Esophagus muscularis mucosa (tissue), 4 donors: ENCODE results near the gene KRT23. TPM values are rescaled to one million over a fixed set of nuclear protein-coding genes. Genes with fewer than 3 reads are reported as not detected.

Experiments used
- DNase-seq: peaks from one replicate; pipeline ENCODE4 v3.0.0-alpha.2; 2017; ENCODE audit errors: extremely low spot score
- H3K27ac ChIP-seq, 4 donors: fragments of 200-600 bp; sonication (generic); replicated peaks in 1 of 4; 1 replicate in 3 of 4; 2 replicates in 1 of 4; pipeline ENCODE4 v1.5.1; 2016 to 2019; ENCODE audit warnings: mild to moderate bottlenecking in 1 of 4
- H3K27me3 ChIP-seq, 4 donors: fragments of 200-600 bp; sonication (generic); one replicate each; pipeline versions ENCODE4 v1.5.1 to v1.6.0; 2016 to 2019
- H3K36me3 ChIP-seq, 4 donors: fragments of 200-600 bp; sonication (generic); one replicate each; pipeline ENCODE4 v1.5.1; 2016 to 2019
- H3K4me1 ChIP-seq, 4 donors: fragments of 200-600 bp; sonication (generic); one replicate each; pipeline ENCODE4 v1.5.1; 2016 to 2019
- H3K4me3 ChIP-seq, 4 donors: fragments of 200-600 bp; sonication (generic); 1 replicate in 2 of 4; 2 replicates in 2 of 4; pipeline ENCODE4 v1.5.1; 2016 to 2019; ENCODE audit warnings: mild to moderate bottlenecking in 4 of 4, moderate library complexity in 1 of 4
- H3K9me3 ChIP-seq, 4 donors: fragments of 200-600 bp; sonication (generic); 1 replicate in 3 of 4; 2 replicates in 1 of 4; pipeline ENCODE4 v1.5.1; 2016 to 2019
- CTCF ChIP-seq, 3 experiments: fragments of 200-600 bp in 2 of 3; fragments of 450-650 bp in 1 of 3; sonication (generic) in 2 of 3; IDR thresholded peaks; one replicate each; pipeline ENCODE4 v1.5.1; 2017 to 2019; ENCODE audit warnings: antibody characterized with exemption in 3 of 3, mild to moderate bottlenecking in 2 of 3, moderate library complexity in 1 of 3
- EP300 ChIP-seq: sonication (generic); formaldehyde crosslinking; IDR thresholded peaks from one replicate; pipeline ENCODE4 v1.6.1; 2017; ENCODE audit warnings: antibody characterized with exemption
- POLR2A ChIP-seq: fragments of 450-650 bp; IDR thresholded peaks from one replicate; pipeline ENCODE4 v1.6.1; 2017; ENCODE audit warnings: antibody characterized with exemption, moderate library complexity, mild to moderate bottlenecking, low read depth
- POLR2AphosphoS5 ChIP-seq, 2 donors: sonication (generic); formaldehyde crosslinking; IDR thresholded peaks; one replicate each; pipeline ENCODE4 v1.6.1; 2017; ENCODE audit warnings: antibody characterized with exemption in 2 of 2
- WGBS: methylation state at CpG from one replicate; pipeline ENCODE4 v1.1.5; 2018; 5-methylcytosine and 5-hydroxymethylcytosine counted together
- intact Hi-C: fragments of 100-400 bp; cut with DNase I; formaldehyde crosslinking; loops from one replicate; pipeline ENCODE4 v1.15.1; 2023
- total RNA-seq, 4 donors: library from RNA; depleted of rRNA; stranded (reverse); fragments of >200 nt; gene quantifications; one replicate each; pipeline versions ENCODE4 v1.1.0 to v1.2.1, GENCODE V29; 2016

The KRT23 gene
- total RNA-seq, 4 donors from 2014 or later: 0.50 TPM; not detected in 3

DNA sequence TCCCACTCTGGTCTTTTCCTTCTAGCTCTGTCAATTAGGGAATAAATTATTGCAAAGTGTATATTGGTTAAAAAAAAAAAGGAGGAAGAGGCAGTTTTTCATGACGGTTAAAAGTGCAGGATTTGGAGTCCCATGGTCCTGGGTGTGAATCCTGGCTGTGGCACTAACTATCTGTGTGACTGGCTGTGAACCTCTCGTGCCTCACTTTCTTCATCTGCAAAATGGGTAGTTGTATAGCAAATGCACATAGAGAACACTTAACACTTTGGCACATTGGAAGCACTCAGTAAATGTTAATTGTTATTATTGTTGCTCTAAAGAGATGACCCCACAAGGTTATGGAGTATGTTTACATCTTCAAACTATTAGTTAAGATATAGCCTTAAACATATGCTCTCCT, 10.5 kb upstream of the KRT23 start:
- 84% methylated on average over 2 of the region's 2 CpGs for WGBS

GRCh38 chr17:40945414-40945813, 8.0 kb upstream of the KRT23 start:
- TF ChIP-seq POLR2A: no peak
- TF ChIP-seq POLR2AphosphoS5 (IDR thresholded peaks at IDR 0.05): no peak
- no peak for TF ChIP-seq CTCF (IDR thresholded peaks at IDR 0.05)
- no peak for TF ChIP-seq EP300
- Histone ChIP-seq H3K27me3 (peaks cover 0 to 19% (median 3%) of the 10 kb centered on the region in 4 donors), H3K27ac (no peak overlapping the region), H3K4me3 (no peak overlapping the region), H3K4me1 (peaks cover 0 to 4% (median 0%) of the 10 kb centered on the region in 4 donors), H3K9me3 (no peaks in the 10 kb centered on the region), H3K36me3 (no peaks in the 10 kb centered on the region)
- no peak for DNase-seq
- intact Hi-C loops: no loop called here
- 81% methylated on average over 6 of the region's 6 CpGs for WGBS

More for the DNA sequence above, 10.5 kb upstream of the KRT23 start:
- Histone ChIP-seq H3K36me3 (no peaks in the 10 kb centered on the region), H3K4me1 (peaks cover 0 to 10% (median 8%) of the 10 kb centered on the region in 4 donors), H3K4me3 (no peak overlapping the region), H3K27ac (no peak overlapping the region), H3K9me3 (no peaks in the 10 kb centered on the region), H3K27me3 (peaks cover 0 to 22% (median 3%) of the 10 kb centered on the region in 4 donors)
- TF ChIP-seq POLR2A: no peak
- TF ChIP-seq POLR2AphosphoS5 (IDR thresholded peaks at IDR 0.05): no peak
- TF ChIP-seq EP300: no peak
- TF ChIP-seq CTCF (IDR thresholded peaks at IDR 0.05): no peak
- DNase-seq: no peak
- intact Hi-C loops: no loop called here

- Histone ChIP-seq H3K4me3 (no peak overlapping the region), H3K36me3 (no peaks in the 10 kb centered on the region), H3K9me3 (no peaks in the 10 kb centered on the region), H3K27ac (no peak overlapping the region), H3K4me1 (peaks cover 0 to 3% (median 0%) of the 10 kb centered on the region in 4 donors), H3K27me3 (peaks cover 0 to 17% (median 3%) of the 10 kb centered on the region in 4 donors)
- intact Hi-C loops: no loop called here
- 60% methylated on average over 1 of the region's 1 CpG for WGBS
- no peak for DNase-seq
- TF ChIP-seq EP300: no peak
- TF ChIP-seq POLR2AphosphoS5 (IDR thresholded peaks at IDR 0.05): no peak
- TF ChIP-seq CTCF (IDR thresholded peaks at IDR 0.05): no peak
- no peak for TF ChIP-seq POLR2A
Observed at GRCh38 chr17:40944531-40944930, 7.1 kb upstream of the KRT23 start.

DNA sequence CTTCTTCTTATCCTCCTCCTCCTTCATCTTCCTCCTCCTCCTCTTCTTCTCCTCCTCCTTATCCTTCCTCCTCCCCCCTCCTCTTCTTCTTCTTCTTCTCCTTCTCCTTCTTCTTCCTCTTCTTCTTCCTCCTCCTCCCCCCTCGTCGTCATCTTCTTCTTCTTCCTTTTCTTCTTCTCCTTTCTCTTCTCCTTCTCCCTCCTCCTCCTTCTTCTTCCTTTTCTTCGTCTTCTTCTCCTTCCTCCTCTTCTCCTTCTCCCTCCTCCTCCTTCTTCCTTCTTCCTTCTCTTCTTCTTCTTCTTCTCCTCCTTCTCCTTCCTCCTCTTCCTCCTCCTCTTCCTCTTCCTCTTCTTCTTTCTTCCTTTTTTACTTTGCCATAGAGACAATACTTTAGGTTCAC, 5.1 kb upstream of the KRT23 start:
- WGBS: 88% methylated on average over 3 of the region's 3 CpGs
- intact Hi-C loops: no loop called here
- no peaks in the 10 kb centered on the region for H3K36me3 ChIP-seq
- H3K4me3 ChIP-seq: no peak overlapping the region
- DNase-seq: no peak
- TF ChIP-seq EP300 (no peak), POLR2AphosphoS5 (IDR thresholded peaks at IDR 0.05) (no peak), POLR2A (no peak), CTCF (IDR thresholded peaks at IDR 0.05) (no peak)
- H3K4me1 ChIP-seq: peaks cover 0 to 3% (median under 1%) of the 10 kb centered on the region in 4 donors
- no peaks in the 10 kb centered on the region for H3K27me3 ChIP-seq
- no peaks in the 10 kb centered on the region for H3K9me3 ChIP-seq
- no peak overlapping the region for H3K27ac ChIP-seq

DNA sequence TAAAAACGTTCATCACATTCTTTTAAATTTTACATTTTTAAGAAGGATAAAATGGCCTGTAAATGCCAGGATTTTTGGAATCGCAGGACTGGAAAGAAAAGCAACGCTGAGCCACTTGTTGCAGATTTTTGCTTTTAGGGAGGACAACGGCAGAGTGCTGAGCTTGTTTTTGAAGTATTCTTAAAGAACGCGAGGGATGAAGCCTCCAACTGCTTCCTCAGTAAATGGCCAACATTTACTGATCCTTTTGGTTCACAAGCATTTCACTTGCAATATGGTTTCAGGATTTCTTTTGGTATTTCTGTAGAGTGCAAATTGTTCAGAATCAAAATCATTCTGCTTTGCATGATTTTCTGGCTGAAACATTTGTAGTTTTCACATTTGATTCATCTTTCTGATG, 2.8 kb upstream of the KRT23 start:
- Histone ChIP-seq H3K27ac (no peak overlapping the region), H3K36me3 (no peaks in the 10 kb centered on the region), H3K27me3 (no peaks in the 10 kb centered on the region), H3K4me1 (peaks cover 0 to 9% (median 7%) of the 10 kb centered on the region in 4 donors), H3K4me3 (no peak overlapping the region), H3K9me3 (no peaks in the 10 kb centered on the region)
- TF ChIP-seq EP300: no peak
- TF ChIP-seq POLR2AphosphoS5 (IDR thresholded peaks at IDR 0.05): no peak
- TF ChIP-seq CTCF (IDR thresholded peaks at IDR 0.05): no peak
- no peak for TF ChIP-seq POLR2A
- WGBS: 83% methylated on average over 6 of the region's 6 CpGs
- no peak for DNase-seq
- intact Hi-C loops: no loop called here
